Right atrium auricular region (tissue), 2 donors: ENCODE measurements around the gene TEX22. TPM values are rescaled to one million over a fixed set of nuclear protein-coding genes. Genes with fewer than 3 reads are reported as not detected.

Experiments used
- DNase-seq: peaks from one replicate; pipeline ENCODE4 v3.0.0-alpha.2; 2019; ENCODE audit warnings: low spot score
- H3K27ac ChIP-seq, 2 donors: fragments of 200-600 bp; sonication (generic); 1 replicate in 1 of 2; 2 replicates in 1 of 2; pipeline ENCODE4 v1.5.1; 2016 to 2019
- H3K27me3 ChIP-seq, 2 donors: fragments of 200-600 bp; sonication (generic); one replicate each; pipeline versions ENCODE4 v1.5.1 to v1.6.0; 2017 to 2019
- H3K36me3 ChIP-seq: fragments of 200-600 bp; sonication (generic); one replicate; pipeline ENCODE4 v1.5.1; 2016
- H3K4me1 ChIP-seq, 2 donors: fragments of 200-600 bp; sonication (generic); one replicate each; pipeline versions ENCODE4 v1.5.1 to v1.6.0; 2017 to 2019
- H3K4me3 ChIP-seq, 2 donors: fragments of 200-600 bp; sonication (generic); 1 replicate in 1 of 2; 2 replicates in 1 of 2; pipeline ENCODE4 v1.5.1; 2017 to 2019; ENCODE audit warnings: mild to moderate bottlenecking in 1 of 2, moderate library complexity in 1 of 2
- H3K9me3 ChIP-seq, 2 donors: fragments of 200-600 bp; sonication (generic); one replicate each; pipeline ENCODE4 v1.5.1; 2019
- CTCF ChIP-seq, 2 donors: fragments of 200-600 bp; sonication (generic); IDR thresholded peaks; one replicate each; pipeline ENCODE4 v1.5.1; 2019; ENCODE audit warnings: antibody characterized with exemption in 2 of 2
- total RNA-seq, 2 donors: library from RNA; depleted of rRNA; stranded (reverse); fragments of >200 nt; gene quantifications; one replicate each; pipeline ENCODE4 v1.1.0, GENCODE V29; 2016

Gene TEX22
- total RNA-seq, 2 donors from 2014 or later = 0.16 TPM; not detected in 1

GRCh38 chr14:105388110-105388951 is 10.0 kb upstream of the TEX22 start:
- peaks cover 19% of the 10 kb centered on the region for H3K36me3 ChIP-seq
- no peak for DNase-seq

GRCh38 chr14:105388976-105389375 is 9.4 kb upstream of the TEX22 start:
- Histone ChIP-seq H3K9me3 (no peaks in the 10 kb centered on the region), H3K4me1 (peaks cover 0 to 9% of the 10 kb centered on the region in 2 donors), H3K4me3 (no peak overlapping the region), H3K27ac (no peak overlapping the region), H3K27me3 (no peaks in the 10 kb centered on the region), H3K36me3 (peaks cover 12% of the 10 kb centered on the region)
- no peak for DNase-seq
- no peak for TF ChIP-seq CTCF (IDR thresholded peaks at IDR 0.05)

More at GRCh38 chr14:105388110-105388951, 10.0 kb upstream of the TEX22 start:
- H3K27ac ChIP-seq = no peak overlapping the region
- peaks cover 0 to 9% of the 10 kb centered on the region in 2 donors for H3K4me1 ChIP-seq
- no peaks in the 10 kb centered on the region for H3K27me3 ChIP-seq
- H3K9me3 ChIP-seq = no peaks in the 10 kb centered on the region
- TF ChIP-seq CTCF (IDR thresholded peaks at IDR 0.05) = no peak
- no peak overlapping the region for H3K4me3 ChIP-seq

- Histone ChIP-seq H3K4me3 (no peak overlapping the region), H3K27ac (peak overlapping the region; percentile 25 to 31), H3K9me3 (no peaks in the 10 kb centered on the region), H3K27me3 (no peaks in the 10 kb centered on the region), H3K4me1 (peaks cover 0 to 9% of the 10 kb centered on the region in 2 donors), H3K36me3 (peaks cover 8% of the 10 kb centered on the region)
- no peak for TF ChIP-seq CTCF (IDR thresholded peaks at IDR 0.05)
- no peak for DNase-seq
Observed at GRCh38 chr14:105389534-105389933, 8.8 kb upstream of the TEX22 start.

GRCh38 chr14:105389976-105390848 is 8.1 kb upstream of the TEX22 start:
- peaks cover 0 to 9% of the 10 kb centered on the region in 2 donors for H3K4me1 ChIP-seq
- no peak overlapping the region for H3K4me3 ChIP-seq
- DNase-seq = no peak
- no peaks in the 10 kb centered on the region for H3K27me3 ChIP-seq
- H3K27ac ChIP-seq = peak overlapping the region; percentile 25 to 31
- no peak for TF ChIP-seq CTCF (IDR thresholded peaks at IDR 0.05)
- H3K36me3 ChIP-seq = peaks cover 2% of the 10 kb centered on the region
- no peaks in the 10 kb centered on the region for H3K9me3 ChIP-seq

- Histone ChIP-seq H3K4me3 (no peak overlapping the region), H3K4me1 (peaks cover 0 to 9% of the 10 kb centered on the region in 2 donors), H3K36me3 (no peaks in the 10 kb centered on the region), H3K27ac (no peak overlapping the region), H3K27me3 (no peaks in the 10 kb centered on the region), H3K9me3 (no peaks in the 10 kb centered on the region)
- TF ChIP-seq CTCF (IDR thresholded peaks at IDR 0.05) = no peak
- DNase-seq = no peak
Observed at GRCh38 chr14:105390849-105391500, 7.4 kb upstream of the TEX22 start.
